ENCODE results near the gene MOG.

Gene MOG

GRCh38 chr6:29656798-29657197, at the start of gene MOG:
TSS of gene MOG (plus strand) at chr6:29657092. CDS start at chr6:29657210, 118 bp downstream.
- no peak for TF ChIP-seq CTCF (IDR thresholded peaks at IDR 0.05; ENCODE audit: insufficient read depth, missing control alignments)
- FAIRE-seq (no peak), DNase-seq (ENCODE audit: insufficient read length, low spot score) (no peak)

GRCh38 chr6:29608131-29608530, 48.8 kb upstream of the MOG start:
- FAIRE-seq (no peak), DNase-seq (ENCODE audit: insufficient read length, low spot score) (no peak)
- TF ChIP-seq CTCF (IDR thresholded peaks at IDR 0.05; ENCODE audit: insufficient read depth, missing control alignments) = no peak

- no peak for FAIRE-seq
- no peak for DNase-seq (ENCODE audit: insufficient read length, low spot score)
- no peak for TF ChIP-seq CTCF (IDR thresholded peaks at IDR 0.05; ENCODE audit: insufficient read depth, missing control alignments)
Observed at GRCh38 chr6:29610540-29610939, 46.4 kb upstream of the MOG start.

- DNase-seq (ENCODE audit: insufficient read length, low spot score) = no peak
- FAIRE-seq = no peak
- TF ChIP-seq CTCF (IDR thresholded peaks at IDR 0.05; ENCODE audit: insufficient read depth, missing control alignments) = no peak
Observed at GRCh38 chr6:29611426-29611825, 45.5 kb upstream of the MOG start.

- FAIRE-seq (no peak), DNase-seq (ENCODE audit: insufficient read length, low spot score) (no peak)
- no peak for TF ChIP-seq CTCF (IDR thresholded peaks at IDR 0.05; ENCODE audit: insufficient read depth, missing control alignments)
Observed at GRCh38 chr6:29617782-29618554, 38.9 kb upstream of the MOG start.

GRCh38 chr6:29619578-29620160, 37.2 kb upstream of the MOG start:
- DNase-seq (ENCODE audit: insufficient read length, low spot score) (no peak), FAIRE-seq (no peak)
- TF ChIP-seq CTCF (IDR thresholded peaks at IDR 0.05; ENCODE audit: insufficient read depth, missing control alignments) = no peak

- TF ChIP-seq CTCF (IDR thresholded peaks at IDR 0.05; ENCODE audit: insufficient read depth, missing control alignments) = no peak
- DNase-seq (ENCODE audit: insufficient read length, low spot score) (no peak), FAIRE-seq (no peak)
Observed at GRCh38 chr6:29620630-29621029, 36.3 kb upstream of the MOG start.

All from D721Med (cell line).